BJ (cell line): ENCODE results near the gene KCNQ2. TPM values are rescaled to one million over a fixed set of nuclear protein-coding genes. Genes with fewer than 3 reads are reported as not detected.
A peak's percentile ranks its signal among the peaks of the same experiment; 100 is the strongest.

ENCODE experiments used
- CTCF ChIA-PET: fragments of 350-600 bp; formaldehyde crosslinking; extraction: SDS; loops from one replicate; lab custom pipeline; 2021; ENCODE audit warnings: antibody characterized with exemption, inconsistent platforms; lab: Yijun Ruan, JAX
- POLR2A ChIA-PET: fragments of 300-600 bp; sonication (Branson Sonifier 250); formaldehyde crosslinking; extraction: SDS; loops from one replicate; lab custom pipeline; 2021; ENCODE audit warnings: antibody characterized with exemption; lab: Charles Lee
- DNase-seq: peaks from one replicate; pipeline ENCODE4 v3.0.0-alpha.2; 2011; ENCODE audit warnings: low read depth
- H3K27me3 ChIP-seq: 2 replicates; pipeline ENCODE4 v1.6.0; 2011; ENCODE audit warnings: low read length; ENCODE audit not compliant: control insufficient read depth, insufficient read depth
- H3K36me3 ChIP-seq: 2 replicates; pipeline ENCODE4 v1.5.1; 2011; ENCODE audit warnings: low read length; ENCODE audit not compliant: control insufficient read depth, insufficient read depth
- H3K4me3 ChIP-seq: 2 replicates; pipeline ENCODE4 v1.5.1; 2011; ENCODE audit warnings: low read depth, mild to moderate bottlenecking, control low read depth, low read length
- polyA plus RNA-seq: library from polyadenylated mRNA; depleted of rRNA; stranded (reverse); fragments of >200 nt; gene quantifications from 2 replicates; pipeline ENCODE4 v1.2.3, GENCODE V29; 2011
- TF ChIP-seq, protein P1 (sequence below): IDR thresholded peaks from 2 replicates; pipeline ENCODE4 v1.5.1; 2011; ENCODE audit warnings: low read depth, mild to moderate bottlenecking, control low read depth, inconsistent platforms, low read length, moderate library complexity; ENCODE audit not compliant: insufficient read depth

KCNQ2 gene
- polyA plus RNA-seq, 1 experiment: not detected

DNA sequence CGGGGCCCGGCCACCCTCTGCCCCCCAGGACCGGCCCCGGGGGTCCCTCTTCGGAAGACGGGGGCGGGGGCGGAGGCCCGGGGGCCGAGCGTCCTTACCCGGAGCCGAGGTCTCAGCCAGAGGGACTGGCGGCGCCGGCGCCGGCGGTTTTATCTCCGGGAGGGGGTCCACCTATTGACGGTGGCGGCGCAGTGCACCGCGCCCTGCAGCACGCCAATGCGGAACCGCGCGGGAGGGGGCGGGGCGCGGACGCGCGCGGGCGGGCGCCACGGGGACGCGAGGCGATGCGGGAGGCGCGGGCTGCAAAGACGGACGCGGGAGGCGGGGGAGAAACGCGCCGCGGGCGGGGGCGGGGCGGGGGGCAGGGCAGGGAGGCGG lies 26.5 kb upstream of the KCNQ2 start, which contains the start of gene EEF1A2:
TSS of gene EEF1A2 (minus strand) at position 124 of the 378 bp plus-strand sequence. CDS start 1,320 bp downstream, outside the sequence.
- no peak for DNase-seq
- TF ChIP-seq, protein P1, sequence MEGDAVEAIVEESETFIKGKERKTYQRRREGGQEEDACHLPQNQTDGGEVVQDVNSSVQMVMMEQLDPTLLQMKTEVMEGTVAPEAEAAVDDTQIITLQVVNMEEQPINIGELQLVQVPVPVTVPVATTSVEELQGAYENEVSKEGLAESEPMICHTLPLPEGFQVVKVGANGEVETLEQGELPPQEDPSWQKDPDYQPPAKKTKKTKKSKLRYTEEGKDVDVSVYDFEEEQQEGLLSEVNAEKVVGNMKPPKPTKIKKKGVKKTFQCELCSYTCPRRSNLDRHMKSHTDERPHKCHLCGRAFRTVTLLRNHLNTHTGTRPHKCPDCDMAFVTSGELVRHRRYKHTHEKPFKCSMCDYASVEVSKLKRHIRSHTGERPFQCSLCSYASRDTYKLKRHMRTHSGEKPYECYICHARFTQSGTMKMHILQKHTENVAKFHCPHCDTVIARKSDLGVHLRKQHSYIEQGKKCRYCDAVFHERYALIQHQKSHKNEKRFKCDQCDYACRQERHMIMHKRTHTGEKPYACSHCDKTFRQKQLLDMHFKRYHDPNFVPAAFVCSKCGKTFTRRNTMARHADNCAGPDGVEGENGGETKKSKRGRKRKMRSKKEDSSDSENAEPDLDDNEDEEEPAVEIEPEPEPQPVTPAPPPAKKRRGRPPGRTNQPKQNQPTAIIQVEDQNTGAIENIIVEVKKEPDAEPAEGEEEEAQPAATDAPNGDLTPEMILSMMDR: peak; percentile 31; the same call in 1 of the 2 replicates
- Histone ChIP-seq H3K36me3 (no peaks in the 10 kb centered on the region; the same call in 1 of the 2 replicates), H3K4me3 (peak within 1 kb of the TSS; percentile 41), H3K27me3 (peaks cover 8% of the 10 kb centered on the region)
- CTCF ChIA-PET: no interaction called here
- POLR2A ChIA-PET: no interaction called here

DNA sequence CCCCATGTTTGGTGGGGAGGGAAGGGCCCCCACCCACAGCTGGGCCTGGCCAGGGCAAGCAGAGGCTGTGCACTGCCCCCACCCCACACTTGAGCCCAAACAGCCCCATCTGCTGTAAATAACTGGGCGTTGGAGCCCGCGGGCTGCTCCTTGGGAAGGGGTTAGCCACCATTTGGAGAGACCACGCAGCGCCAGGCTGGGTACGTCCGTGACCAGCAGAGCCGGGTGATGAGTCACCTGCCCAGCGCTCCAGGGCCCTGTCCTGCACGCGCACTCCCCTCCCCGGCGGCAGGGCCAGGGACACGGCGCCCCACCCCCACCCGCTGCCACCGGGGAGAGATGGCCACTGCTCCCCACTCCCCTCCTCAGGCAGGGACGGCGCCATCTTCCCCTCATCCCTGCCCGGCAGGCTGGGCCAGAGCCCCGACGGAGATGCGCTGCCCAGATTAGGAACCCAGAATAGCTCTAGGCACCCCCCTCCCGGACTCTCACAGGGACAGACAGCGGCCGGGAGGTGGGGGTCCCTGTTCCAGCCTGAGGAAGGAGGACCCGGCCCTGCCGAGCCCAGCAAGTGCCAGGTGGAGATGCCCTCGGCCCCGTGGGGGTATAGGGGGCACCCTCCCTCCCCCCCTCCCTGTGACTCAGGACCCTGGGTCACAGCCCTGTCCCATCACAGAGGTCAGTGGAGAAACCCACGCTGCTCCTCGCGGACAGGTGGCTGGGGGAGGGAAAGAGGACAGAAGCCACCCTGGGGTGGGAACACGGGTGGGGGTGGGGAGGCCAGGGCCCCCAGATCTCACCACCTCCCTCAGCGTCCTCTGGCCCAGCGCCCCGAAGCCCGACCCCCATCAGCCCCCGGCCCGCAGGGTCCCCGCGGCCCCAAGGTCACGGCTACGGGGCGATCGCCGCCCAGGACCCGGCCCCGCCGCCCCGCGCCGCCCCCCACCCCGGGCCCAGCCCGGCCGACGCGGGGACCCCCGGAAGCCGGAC lies 25.8 kb upstream of the KCNQ2 start:
- H3K4me3 ChIP-seq: peak overlapping the region; percentile 41
- no peak for DNase-seq
- TF ChIP-seq, protein P1: no peak
- H3K36me3 ChIP-seq: no peaks in the 10 kb centered on the region; the same call in 1 of the 2 replicates
- POLR2A ChIA-PET: no interaction called here
- H3K27me3 ChIP-seq: peaks cover 6% of the 10 kb centered on the region
- CTCF ChIA-PET: interaction anchor here (1.0 to 3.0 kb wide), 3 partner anchors 21 to 476 kb away, joined by 3 to 23 read pairs (median 13); partner anchors contain the start of gene PTK6

DNA sequence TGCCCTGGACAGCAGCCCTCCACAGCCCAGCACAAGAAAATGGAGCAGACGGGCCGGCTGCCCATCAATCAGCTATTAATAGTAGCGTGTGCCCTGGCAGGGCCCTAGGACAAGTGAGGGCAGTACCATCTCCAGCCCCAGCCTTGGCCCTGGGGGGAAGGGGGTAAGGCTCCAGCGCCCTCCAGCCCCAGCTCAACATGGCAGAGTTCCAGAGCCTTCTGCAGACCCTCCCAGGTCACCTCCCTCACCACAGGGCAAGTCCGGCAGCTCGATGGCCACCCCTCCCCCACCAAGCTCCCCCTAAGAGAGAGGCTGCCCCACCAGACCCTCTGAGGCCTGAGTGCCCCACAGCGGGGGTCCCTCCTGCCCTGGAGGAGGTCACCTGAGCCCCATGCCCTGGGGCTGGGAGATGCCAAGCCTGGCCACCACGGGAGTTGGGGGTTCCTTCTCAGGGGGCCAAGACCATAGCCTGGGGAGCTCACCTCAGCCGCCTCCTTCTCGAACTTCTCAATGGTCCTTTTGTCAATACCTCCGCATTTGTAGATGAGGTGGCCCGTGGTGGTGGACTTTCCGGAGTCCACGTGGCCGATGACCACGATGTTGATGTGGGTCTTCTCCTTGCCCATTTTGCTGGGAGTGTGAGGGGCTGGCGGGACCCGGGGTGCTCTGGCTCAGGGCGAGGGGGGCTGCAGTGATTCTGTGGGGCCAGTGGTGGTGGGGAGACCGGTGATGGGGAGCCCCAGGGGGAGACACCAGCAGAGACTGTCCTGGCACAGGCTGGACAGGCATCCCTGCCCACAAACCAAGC lies 24.9 kb upstream of the KCNQ2 start:
- ChIA-PET POLR2A (no interaction called here), CTCF (interaction anchor here (0.8 to 3.0 kb wide), 14 partner anchors 8 to 542 kb away, joined by 3 to 23 read pairs (median 4); partner anchors contain the start of genes PPDPF and PTK6)
- Histone ChIP-seq H3K4me3 (no peak overlapping the region), H3K27me3 (peaks cover 5% of the 10 kb centered on the region), H3K36me3 (no peaks in the 10 kb centered on the region; the same call in 1 of the 2 replicates)
- DNase-seq: no peak
- TF ChIP-seq, protein P1: no peak

DNA sequence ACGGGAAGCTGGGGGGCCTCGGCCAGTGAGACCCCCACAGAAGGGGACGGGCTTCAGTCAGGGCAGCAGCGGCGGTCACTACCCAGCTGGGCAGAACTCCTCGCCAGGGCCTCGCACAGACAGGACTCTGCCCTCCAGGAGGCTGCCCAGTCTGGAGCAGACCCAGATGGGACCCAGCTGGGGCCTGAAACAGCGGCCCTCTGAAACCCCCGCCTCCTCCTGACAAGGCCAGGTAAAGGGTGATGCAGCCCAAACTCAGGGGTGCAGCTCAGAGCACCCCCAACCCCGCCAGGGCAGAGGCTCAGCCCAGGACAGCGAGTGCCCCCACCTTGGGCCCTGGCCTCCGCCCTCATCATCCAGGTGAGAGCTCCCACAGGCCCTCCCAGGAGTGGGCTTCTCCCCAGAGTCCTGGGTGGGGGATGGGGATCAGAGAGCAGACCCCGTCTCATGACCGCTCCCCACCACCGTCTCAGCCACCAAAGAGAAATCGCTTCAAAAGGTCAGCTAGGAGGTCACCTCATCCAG lies 24.2 kb upstream of the KCNQ2 start:
- no peaks in the 10 kb centered on the region; the same call in 1 of the 2 replicates for H3K36me3 ChIP-seq
- H3K4me3 ChIP-seq: no peak overlapping the region
- POLR2A ChIA-PET: no interaction called here
- peaks cover 3% of the 10 kb centered on the region for H3K27me3 ChIP-seq
- TF ChIP-seq, protein P1: no peak
- no peak for DNase-seq
- CTCF ChIA-PET: interaction anchor here (0.6 to 3.0 kb wide), 22 partner anchors 9 to 531 kb away, joined by 3 to 23 read pairs (median 5); partner anchors contain the start of genes PPDPF and PTK6
